ENCODE measurements around the gene MRPS23.

DNA sequence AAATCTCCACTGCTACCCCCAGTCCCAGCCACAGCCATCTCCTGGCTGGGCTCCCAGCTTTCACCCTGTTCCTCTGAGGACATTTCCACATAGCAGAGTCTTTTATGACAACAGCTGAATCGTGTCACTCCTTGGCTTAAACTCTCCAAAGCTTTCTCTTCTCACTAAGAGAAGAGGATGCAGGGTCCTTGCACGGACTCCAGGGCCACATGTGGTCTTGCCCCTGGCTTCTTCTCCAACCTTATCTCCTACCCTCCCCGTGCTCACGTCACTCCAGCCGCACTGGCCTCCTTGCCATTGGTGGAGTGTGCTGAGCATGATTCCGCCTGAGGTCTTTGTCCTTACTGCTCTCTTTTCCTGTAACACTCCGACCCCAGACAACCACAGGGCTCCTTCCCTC is 64.8 kb downstream of the MRPS23 start:
- no peak for TF ChIP-seq CTCF (IDR thresholded peaks at IDR 0.05)
- no peak for TF ChIP-seq POLR2A (IDR thresholded peaks at IDR 0.05)
